HCT116 (cell line): ENCODE results near the gene CNTFR. TPM values are rescaled to one million over a fixed set of nuclear protein-coding genes. Genes with fewer than 3 reads are reported as not detected.

ENCODE experiments used
- ATAC-seq: fragments of 200-7000 bp; cut with Tn5 transposase; 2 replicates; pipeline ENCODE4 v1.9.1; 2020; ENCODE audit warnings: mild to moderate bottlenecking, moderate library complexity
- BruUV-seq: library from RNA; stranded (reverse); fragments of 400-500 nt; replicated peaks from 2 replicates; lab custom pipeline; 2021; lab: Mats Ljungman, UMichigan
- CTCF ChIA-PET: fragments of 300-600 bp; sonication (Branson Sonifier 250); formaldehyde crosslinking; loops from one replicate; lab custom pipeline; 2021; ENCODE audit warnings: antibody characterized with exemption; lab: Charles Lee
- POLR2A ChIA-PET: fragments of 300-600, 350-600 bp; sonication (Branson Sonifier 250); formaldehyde crosslinking; loops from one replicate; lab custom pipeline; 2021; ENCODE audit warnings: antibody characterized with exemption; lab: Charles Lee
- RAD21 ChIA-PET, 2 experiments: fragments of 300-600 bp; sonication (Branson Sonifier 250); formaldehyde crosslinking; loops; one replicate each; lab custom pipeline; 2023; ENCODE audit warnings: low total read pairs in 2 of 2; ENCODE audit not compliant: uncharacterized antibody in 2 of 2, unreplicated experiment in 2 of 2, low non-redundant PET in 1 of 2; lab: Charles Lee
- DNase-seq: peaks from one replicate; pipeline ENCODE4 v3.0.0-alpha.2; 2010; ENCODE audit warnings: low read depth, low spot score
- H2AFZ ChIP-seq: fragments of 200-600 bp; shearing (Covaris generic), sonication (generic); 2 replicates; pipeline ENCODE4 v1.6.1; 2017; ENCODE audit warnings: low read depth, mixed run types, mixed read lengths, antibody characterized with exemption, low read length; ENCODE audit not compliant: poor library complexity, severe bottlenecking
- H3K27ac ChIP-seq: 2 replicates; pipeline ENCODE4 v1.5.1; 2012; ENCODE audit warnings: low read depth, low read length
- H3K27me3 ChIP-seq: fragments of 200-600 bp; sonication (generic); 2 replicates; pipeline ENCODE4 v1.6.1; 2016; ENCODE audit warnings: mixed run types, low read length, mixed read lengths; ENCODE audit not compliant: insufficient read depth
- H3K36me3 ChIP-seq, 2 experiments: fragments of 200-500 bp in 1 of 2; fragments of 200-600 bp in 1 of 2; sonication (Bioruptor generic) in 1 of 2; sonication (generic) in 1 of 2; 2 replicates each; pipeline versions ENCODE4 v1.5.1 to v1.6.1; 2014 to 2016; ENCODE audit warnings: low read length in 2 of 2, inconsistent platforms in 1 of 2, mixed read lengths in 1 of 2, mixed run types in 1 of 2; ENCODE audit not compliant: insufficient read depth in 2 of 2, control insufficient read depth in 1 of 2
- H3K4me1 ChIP-seq, 2 experiments: fragments of 200-600 bp in 1 of 2; sonication (generic) in 1 of 2; 2 replicates each; pipeline versions ENCODE4 v1.5.1 to v1.6.1; 2012 to 2017; ENCODE audit warnings: low read length in 2 of 2, inconsistent platforms in 1 of 2, mild to moderate bottlenecking in 1 of 2, mixed read lengths in 1 of 2, mixed run types in 1 of 2, moderate library complexity in 1 of 2; ENCODE audit not compliant: insufficient read depth in 2 of 2, control insufficient read depth in 1 of 2
- H3K4me2 ChIP-seq: fragments of 200-600 bp; sonication (generic); 2 replicates; pipeline ENCODE4 v1.6.1; 2017; ENCODE audit warnings: mixed run types, low read length, mixed read lengths
- H3K4me3 ChIP-seq, 2 experiments: fragments of 200-600 bp in 1 of 2; sonication (generic) in 1 of 2; replicated peaks in 1 of 2; 2 replicates each; pipeline ENCODE4 v1.5.1; 2011 to 2016; ENCODE audit warnings: low read length in 2 of 2, control low read depth in 1 of 2, low read depth in 1 of 2, mild to moderate bottlenecking in 1 of 2, mixed read lengths in 1 of 2, mixed run types in 1 of 2
- H3K79me2 ChIP-seq: fragments of 200-600 bp; sonication (generic); 2 replicates; pipeline ENCODE4 v1.6.1; 2017; ENCODE audit warnings: mild to moderate bottlenecking, mixed run types, low read length, moderate library complexity, mixed read lengths; ENCODE audit not compliant: insufficient read depth
- H3K9ac ChIP-seq: fragments of 200-600 bp; sonication (generic); 2 replicates; pipeline ENCODE4 v1.6.1; 2016; ENCODE audit warnings: low read length, mixed read lengths
- H3K9me2 ChIP-seq: fragments of 200-600 bp; sonication (generic), shearing (Covaris generic); 2 replicates; pipeline ENCODE4 v1.6.1; 2017; ENCODE audit warnings: mixed run types, mild to moderate bottlenecking, moderate library complexity; ENCODE audit not compliant: insufficient read depth
- H3K9me3 ChIP-seq, 2 experiments: fragments of 200-500 bp in 1 of 2; fragments of 200-600 bp in 1 of 2; sonication (Bioruptor generic) in 1 of 2; sonication (generic) in 1 of 2; 2 replicates each; pipeline ENCODE4 v1.6.1; 2014 to 2017; ENCODE audit warnings: low read length in 2 of 2, mixed read lengths in 2 of 2, inconsistent platforms in 1 of 2, low read depth in 1 of 2, mild to moderate bottlenecking in 1 of 2, mixed run types in 1 of 2, moderate library complexity in 1 of 2; ENCODE audit not compliant: control insufficient read depth in 1 of 2, insufficient read depth in 1 of 2
- H4K20me1 ChIP-seq: fragments of 200-600 bp; sonication (generic), shearing (Covaris generic); 2 replicates; pipeline ENCODE4 v1.6.1; 2017; ENCODE audit warnings: mixed run types, mild to moderate bottlenecking, moderate library complexity; ENCODE audit not compliant: insufficient read depth
- ATF3 ChIP-seq: IDR thresholded peaks from 2 replicates; pipeline ENCODE4 v1.6.1; 2012
- POLR2A ChIP-seq: IDR thresholded peaks from 2 replicates; pipeline ENCODE4 v1.7.0; 2011; ENCODE audit warnings: borderline replicate concordance; ENCODE audit not compliant: insufficient read depth, insufficient read length; ENCODE audit errors: extremely low read depth
- SRF ChIP-seq: IDR thresholded peaks from 2 replicates; pipeline ENCODE4 v1.6.1; 2012; ENCODE audit warnings: low read depth
- TCF7L2 ChIP-seq: IDR thresholded peaks from 2 replicates; pipeline ENCODE4 v1.7.0; 2011; ENCODE audit warnings: borderline replicate concordance, inconsistent platforms; ENCODE audit not compliant: insufficient read depth, insufficient read length; ENCODE audit errors: extremely low read depth
- intact Hi-C: fragments of 100-400 bp; cut with micrococcal nuclease; formaldehyde crosslinking; loops from 2 replicates; pipeline ENCODE4 v1.10.0; 2022
- total RNA-seq: library from RNA; stranded (reverse); gene quantifications from one replicate; pipeline ENCODE4 v1.2.1, GENCODE V29; 2021; ENCODE audit not compliant: unreplicated experiment

The CNTFR gene
- total RNA-seq, 1 experiment from 2014 or later: not detected

DNA sequence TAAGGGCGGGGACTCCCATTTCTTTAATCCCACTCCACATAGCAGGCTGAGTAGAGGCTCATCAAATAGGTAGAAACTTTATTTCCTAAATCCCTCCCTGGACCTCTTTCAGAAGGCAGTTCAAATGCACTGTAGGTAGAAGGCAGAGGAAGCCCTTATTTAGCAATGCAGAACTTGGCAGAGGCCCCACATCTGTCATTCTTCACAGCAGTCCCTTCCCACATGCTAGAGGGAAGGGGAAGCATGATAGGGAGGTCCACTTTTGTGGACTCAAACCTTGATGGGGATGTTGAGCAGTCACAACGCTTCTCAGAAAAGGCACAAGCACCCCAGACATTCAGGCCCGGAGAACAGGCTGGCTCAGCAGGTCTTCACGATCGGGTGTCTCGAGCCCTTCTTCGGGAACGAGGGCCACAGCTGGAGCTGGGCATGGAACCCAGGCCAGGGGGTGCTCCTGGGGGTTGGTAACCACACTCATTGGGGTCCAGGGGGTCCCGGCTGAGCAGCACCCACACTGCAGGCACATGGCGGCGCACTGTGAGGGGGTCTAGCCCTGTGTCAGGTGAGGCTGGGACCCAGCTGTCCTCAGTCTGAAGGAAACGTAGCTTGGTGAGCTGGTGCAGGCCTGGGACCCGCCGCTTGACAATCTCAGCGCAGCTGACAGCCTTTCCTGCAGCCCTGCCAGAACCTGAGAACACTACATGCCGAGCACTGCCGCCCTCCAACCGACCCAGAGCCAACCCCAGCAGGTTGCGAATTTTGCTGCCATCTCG, 21.1 kb upstream of the CNTFR start:
- Histone ChIP-seq H4K20me1 (no peaks in the 10 kb centered on the region), H3K79me2 (peaks cover 15% of the 10 kb centered on the region), H3K4me1 (peaks cover 5 to 32% of the 10 kb centered on the region in 2 experiments), H3K4me3 (peak overlapping the region; percentile 87 to 95), H3K27me3 (no peaks in the 10 kb centered on the region), H3K36me3 (0 out of 4 replicates have a peak, but pooled peaks cover 0 to 3% of the 10 kb centered on the region in 2 experiments), H3K9ac (peak overlapping the region; percentile 90), H2AFZ (no peak overlapping the region), H3K9me2 (no peaks in the 10 kb centered on the region), H3K4me2 (peak overlapping the region; percentile 91), H3K27ac (peak overlapping the region; percentile 82; the same call in 1 of the 2 replicates), H3K9me3 (no peaks in the 10 kb centered on the region)
- ChIA-PET CTCF (no interaction called here), POLR2A (interaction anchor here (1.0 kb wide), 1 partner anchor 10 kb away, joined by 3 read pairs; no protein-coding TSS in a partner anchor), RAD21 (interaction anchor here in 1 of 2 experiments (0.6 kb wide), 1 partner anchor 24 kb away, joined by 3 read pairs; no protein-coding TSS in a partner anchor)
- BruUV-seq: no TSS peak
- DNase-seq (no peak), ATAC-seq (no peak)
- intact Hi-C loops: no loop called here
- no peak for TF ChIP-seq TCF7L2
- TF ChIP-seq SRF: peak; percentile 37; the same call in 1 of the 2 replicates

DNA sequence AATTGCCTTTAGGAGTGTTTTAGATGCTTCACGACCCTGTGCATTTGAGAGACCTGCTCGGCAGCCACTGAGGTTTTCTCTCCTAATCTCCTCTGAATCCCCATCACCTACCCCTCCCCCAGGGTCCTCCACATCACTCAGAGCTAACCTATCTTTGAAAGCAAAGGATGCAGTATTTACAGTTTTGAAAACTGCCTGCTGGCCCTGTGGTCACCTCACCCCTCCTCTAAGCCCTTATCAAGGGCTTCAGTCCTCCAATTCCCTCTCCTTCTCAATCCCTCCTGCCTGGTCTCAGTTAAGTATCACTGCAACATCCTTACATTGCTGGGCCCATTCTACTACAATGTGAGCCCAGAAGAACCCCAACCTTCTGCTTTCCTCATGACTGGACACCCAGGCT, 17.8 kb upstream of the CNTFR start:
- RAD21 ChIA-PET: no interaction called here
- no TSS peak for BruUV-seq
- Histone ChIP-seq H3K27ac (no peak overlapping the region), H3K36me3 (no peaks in the 10 kb centered on the region), H4K20me1 (no peaks in the 10 kb centered on the region), H3K9me2 (no peaks in the 10 kb centered on the region), H3K9ac (no peak overlapping the region), H2AFZ (no peak overlapping the region), H3K4me2 (no peak overlapping the region), H3K27me3 (no peaks in the 10 kb centered on the region), H3K9me3 (no peaks in the 10 kb centered on the region), H3K4me3 (no peak overlapping the region), H3K79me2 (peaks cover 15% of the 10 kb centered on the region), H3K4me1 (peaks cover 0 to 23% of the 10 kb centered on the region in 2 experiments; a peak in 2 of 4 replicates)
- intact Hi-C loops: loop anchor here (10.0 kb wide), 1 partner anchor 353 kb away; no protein-coding TSS in a partner anchor
- DNase-seq (no peak), ATAC-seq (no peak)
- TF ChIP-seq POLR2A (no peak), SRF (no peak), ATF3 (no peak)
- CTCF ChIA-PET: interaction anchor here (1.8 kb wide), 1 partner anchor 27 kb away, joined by 6 read pairs; no protein-coding TSS in a partner anchor
- POLR2A ChIA-PET: no interaction called here
